Ishikawa (cell line): Measurements from ENCODE around the gene PAK2.

ENCODE experiments used
- CEBPB ChIP-seq: IDR thresholded peaks from 2 replicates; pipeline ENCODE4 v1.6.1; 2012
- FOXM1 ChIP-seq: IDR thresholded peaks from 2 replicates; pipeline ENCODE4 v1.6.1; 2012; ENCODE audit warnings: low read depth, borderline replicate concordance
- TCF12 ChIP-seq: IDR thresholded peaks from 2 replicates; pipeline ENCODE4 v1.6.1; 2012; ENCODE audit warnings: low read depth
- TF ChIP-seq, protein P1 (sequence below): IDR thresholded peaks from 2 replicates; pipeline ENCODE4 v1.6.1; 2012
- TF ChIP-seq, protein P2 (sequence below): IDR thresholded peaks from 2 replicates; pipeline ENCODE4 v1.6.1; 2012; ENCODE audit warnings: low read depth, mild to moderate bottlenecking

DNA sequence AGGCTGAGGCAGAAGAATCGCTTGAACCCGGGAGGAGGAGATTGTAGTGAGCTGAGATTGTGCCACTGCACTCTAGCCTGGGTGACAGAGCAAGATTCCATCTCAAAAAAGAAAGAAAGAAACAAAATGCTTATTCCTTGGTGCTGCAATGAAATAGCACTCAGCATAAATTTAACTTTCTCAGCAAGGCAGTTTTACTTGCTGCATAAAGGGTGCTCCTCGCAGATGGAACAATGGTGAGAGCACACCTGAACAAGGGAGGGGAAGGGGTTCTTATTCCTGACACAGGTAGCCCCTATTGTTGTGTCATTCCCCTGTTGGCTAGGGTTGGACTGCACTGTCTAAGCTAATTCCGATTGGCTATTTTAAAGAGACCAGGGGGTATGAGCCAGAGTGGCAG is 17.1 kb downstream of the PAK2 start:
- TF ChIP-seq FOXM1 (no peak), TCF12 (no peak), CEBPB (no peak)
- TF ChIP-seq, protein P1, sequence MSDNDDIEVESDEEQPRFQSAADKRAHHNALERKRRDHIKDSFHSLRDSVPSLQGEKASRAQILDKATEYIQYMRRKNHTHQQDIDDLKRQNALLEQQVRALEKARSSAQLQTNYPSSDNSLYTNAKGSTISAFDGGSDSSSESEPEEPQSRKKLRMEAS = no peak
- TF ChIP-seq, protein P2, sequence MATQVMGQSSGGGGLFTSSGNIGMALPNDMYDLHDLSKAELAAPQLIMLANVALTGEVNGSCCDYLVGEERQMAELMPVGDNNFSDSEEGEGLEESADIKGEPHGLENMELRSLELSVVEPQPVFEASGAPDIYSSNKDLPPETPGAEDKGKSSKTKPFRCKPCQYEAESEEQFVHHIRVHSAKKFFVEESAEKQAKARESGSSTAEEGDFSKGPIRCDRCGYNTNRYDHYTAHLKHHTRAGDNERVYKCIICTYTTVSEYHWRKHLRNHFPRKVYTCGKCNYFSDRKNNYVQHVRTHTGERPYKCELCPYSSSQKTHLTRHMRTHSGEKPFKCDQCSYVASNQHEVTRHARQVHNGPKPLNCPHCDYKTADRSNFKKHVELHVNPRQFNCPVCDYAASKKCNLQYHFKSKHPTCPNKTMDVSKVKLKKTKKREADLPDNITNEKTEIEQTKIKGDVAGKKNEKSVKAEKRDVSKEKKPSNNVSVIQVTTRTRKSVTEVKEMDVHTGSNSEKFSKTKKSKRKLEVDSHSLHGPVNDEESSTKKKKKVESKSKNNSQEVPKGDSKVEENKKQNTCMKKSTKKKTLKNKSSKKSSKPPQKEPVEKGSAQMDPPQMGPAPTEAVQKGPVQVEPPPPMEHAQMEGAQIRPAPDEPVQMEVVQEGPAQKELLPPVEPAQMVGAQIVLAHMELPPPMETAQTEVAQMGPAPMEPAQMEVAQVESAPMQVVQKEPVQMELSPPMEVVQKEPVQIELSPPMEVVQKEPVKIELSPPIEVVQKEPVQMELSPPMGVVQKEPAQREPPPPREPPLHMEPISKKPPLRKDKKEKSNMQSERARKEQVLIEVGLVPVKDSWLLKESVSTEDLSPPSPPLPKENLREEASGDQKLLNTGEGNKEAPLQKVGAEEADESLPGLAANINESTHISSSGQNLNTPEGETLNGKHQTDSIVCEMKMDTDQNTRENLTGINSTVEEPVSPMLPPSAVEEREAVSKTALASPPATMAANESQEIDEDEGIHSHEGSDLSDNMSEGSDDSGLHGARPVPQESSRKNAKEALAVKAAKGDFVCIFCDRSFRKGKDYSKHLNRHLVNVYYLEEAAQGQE = no peak
